GM12878 (cell line): ENCODE data around the gene NAA15. TPM values are rescaled to one million over a fixed set of nuclear protein-coding genes. Genes with fewer than 3 reads are reported as not detected.

Experiments
- ATAC-seq: fragments of 200-7000 bp; cut with Tn5 transposase; 3 replicates; pipeline ENCODE4 v1.9.1; 2020; ENCODE audit warnings: mild to moderate bottlenecking, moderate library complexity
- BruUV-seq: library from RNA; stranded (reverse); fragments of 400-500 nt; replicated peaks from 2 replicates; lab custom pipeline; 2021; lab: Mats Ljungman, UMichigan
- CTCF ChIA-PET: fragments of 300-600 bp; sonication (Branson Sonifier 250); formaldehyde crosslinking; extraction: SDS; loops from one replicate; lab custom pipeline; 2021; ENCODE audit warnings: inconsistent platforms; lab: Yijun Ruan, JAX
- POLR2A ChIA-PET: fragments of 350-600 bp; formaldehyde crosslinking; extraction: SDS; loops from one replicate; lab custom pipeline; 2021; ENCODE audit warnings: inconsistent platforms; lab: Charles Lee
- RAD21 ChIA-PET: fragments of 300-600 bp; sonication (Branson Sonifier 250); formaldehyde crosslinking; loops from one replicate; lab custom pipeline; 2023; ENCODE audit warnings: antibody characterized with exemption; ENCODE audit not compliant: unreplicated experiment; lab: Charles Lee
- SMC1A ChIA-PET: fragments of 300-600 bp; sonication (Branson Sonifier 250); formaldehyde crosslinking; loops from one replicate; lab custom pipeline; 2023; ENCODE audit not compliant: unreplicated experiment, uncharacterized antibody; lab: Charles Lee
- DNase-seq: peaks from one replicate; pipeline ENCODE4 v3.0.0-alpha.2; 2011; ENCODE audit warnings: low read depth, low spot score
- FAIRE-seq: peaks from 3 replicates; lab custom pipeline; 2011; peaks lifted over from hg19 to GRCh38; lab: Jason Lieb, UNC
- H2AFZ ChIP-seq: 2 replicates; pipeline ENCODE4 v1.6.0; 2011; ENCODE audit warnings: low read depth, low read length, control low read depth; ENCODE audit not compliant: control insufficient read depth
- H3K27ac ChIP-seq: 2 replicates; pipeline ENCODE4 v1.5.1; 2011; ENCODE audit warnings: control low read depth; ENCODE audit not compliant: control insufficient read depth, insufficient read depth
- H3K27me3 ChIP-seq, 2 experiments: replicated peaks in 1 of 2; 2 replicates each; pipeline versions ENCODE4 v1.6.0 to v1.6.1; 2011; ENCODE audit warnings: low read length in 1 of 2; ENCODE audit not compliant: control insufficient read depth in 2 of 2, insufficient read depth in 2 of 2
- H3K36me3 ChIP-seq, 2 experiments: 2 replicates each; pipeline ENCODE4 v1.5.1; 2011; ENCODE audit warnings: low read length in 1 of 2; ENCODE audit not compliant: control insufficient read depth in 2 of 2, insufficient read depth in 2 of 2
- H3K4me1 ChIP-seq: 2 replicates; pipeline ENCODE4 v1.6.1; 2011; ENCODE audit warnings: mild to moderate bottlenecking, low read length, moderate library complexity, mixed read lengths; ENCODE audit not compliant: control insufficient read depth, insufficient read depth
- H3K4me2 ChIP-seq: 2 replicates; pipeline ENCODE4 v1.6.0; 2011; ENCODE audit warnings: control low read depth; ENCODE audit not compliant: control insufficient read depth, insufficient read depth
- H3K4me3 ChIP-seq: fragments of 200-600 bp; sonication (generic); 2 replicates; pipeline ENCODE4 v1.5.1; 2016
- H3K79me2 ChIP-seq: 2 replicates; pipeline ENCODE4 v1.6.0; 2011; ENCODE audit warnings: low read length; ENCODE audit not compliant: control insufficient read depth, insufficient read depth
- H3K9ac ChIP-seq: 2 replicates; pipeline ENCODE4 v1.8.0; 2011; ENCODE audit warnings: low read length, control low read depth, mixed read lengths; ENCODE audit not compliant: control insufficient read depth, insufficient read depth
- H3K9me3 ChIP-seq: replicated peaks from 3 replicates; pipeline ENCODE4 v1.5.1; 2011; ENCODE audit warnings: mild to moderate bottlenecking, low read length; ENCODE audit not compliant: control insufficient read depth, insufficient read depth
- H4K20me1 ChIP-seq: 2 replicates; pipeline ENCODE4 v1.6.0; 2011; ENCODE audit not compliant: control insufficient read depth, insufficient read depth
- BCL3 ChIP-seq: IDR thresholded peaks from 2 replicates; pipeline ENCODE4 v1.6.1; 2011; ENCODE audit warnings: borderline replicate concordance, low read depth, mild to moderate bottlenecking, moderate library complexity, low read length; ENCODE audit not compliant: insufficient read depth, poor library complexity, severe bottlenecking
- BCLAF1 ChIP-seq: fragments of 450-650 bp; IDR thresholded peaks from 2 replicates; pipeline ENCODE4 v1.6.1; 2017; ENCODE audit warnings: antibody characterized with exemption, mild to moderate bottlenecking, moderate library complexity
- CBFB ChIP-seq: IDR thresholded peaks from 2 replicates; pipeline ENCODE4 v1.6.1; 2016; ENCODE audit warnings: antibody characterized with exemption, low read depth
- CREB1 ChIP-seq: IDR thresholded peaks from 2 replicates; pipeline ENCODE4 v1.6.1; 2012; ENCODE audit warnings: low read depth, mild to moderate bottlenecking, inconsistent platforms
- EP300 ChIP-seq, 2 experiments: fragments of 150-350 bp in 1 of 2; IDR thresholded peaks; 2 replicates each; pipeline ENCODE4 v1.6.1; 2011 to 2012; ENCODE audit warnings: low read depth in 2 of 2, low read length in 2 of 2, borderline replicate concordance in 1 of 2, improper control_type of control experiment in 1 of 2, inconsistent platforms in 1 of 2; ENCODE audit not compliant: control insufficient read depth in 1 of 2
- ETV6 ChIP-seq, 2 experiments: fragments of 450-650 bp in 1 of 2; IDR thresholded peaks in 1 of 2; conservative IDR thresholded peaks in 1 of 2; 2 replicates each; pipeline ENCODE4 v1.6.1; 2014; ENCODE audit warnings: antibody characterized with exemption in 1 of 2, borderline replicate concordance in 1 of 2, low read depth in 1 of 2, mild to moderate bottlenecking in 1 of 2, moderate library complexity in 1 of 2
- HCFC1 ChIP-seq: fragments of 150-350 bp; IDR thresholded peaks from 2 replicates; pipeline ENCODE4 v1.6.1; 2014; ENCODE audit warnings: low read length
- IKZF2 ChIP-seq, 2 experiments: fragments of 450-650 bp; IDR thresholded peaks; 2 replicates each; pipeline ENCODE4 v1.6.1; 2017; ENCODE audit warnings: mild to moderate bottlenecking in 2 of 2, moderate library complexity in 2 of 2
- MTA2 ChIP-seq: fragments of 450-650 bp; IDR thresholded peaks from 2 replicates; pipeline ENCODE4 v1.6.1; 2016; ENCODE audit warnings: low read depth, mild to moderate bottlenecking, moderate library complexity
- PAX8 ChIP-seq: fragments of 450-650 bp; IDR thresholded peaks from 2 replicates; pipeline ENCODE4 v1.6.1; 2017; ENCODE audit warnings: mild to moderate bottlenecking, moderate library complexity
- RAD21 ChIP-seq: IDR thresholded peaks from 2 replicates; pipeline ENCODE4 v1.6.1; 2011; ENCODE audit warnings: mild to moderate bottlenecking, low read depth, low read length, moderate library complexity; ENCODE audit not compliant: insufficient read depth
- RCOR1 ChIP-seq: conservative IDR thresholded peaks from 2 replicates; pipeline ENCODE4 v1.6.1; 2012; ENCODE audit warnings: low read depth, low read length, improper control_type of control experiment
- SIX5 ChIP-seq: IDR thresholded peaks from 2 replicates; pipeline ENCODE4 v1.6.1; 2011; ENCODE audit warnings: mild to moderate bottlenecking, low read depth, low read length, moderate library complexity; ENCODE audit not compliant: severe bottlenecking
- SMAD1 ChIP-seq: fragments of 450-650 bp; IDR thresholded peaks from 2 replicates; pipeline ENCODE4 v1.6.1; 2018; ENCODE audit warnings: mild to moderate bottlenecking, low read depth; ENCODE audit not compliant: partially characterized antibody
- SMAD5 ChIP-seq: IDR thresholded peaks from 2 replicates; pipeline ENCODE4 v1.6.1; 2016; ENCODE audit warnings: antibody characterized with exemption, low read depth
- ZNF207 ChIP-seq: fragments of 450-650 bp; IDR thresholded peaks from 2 replicates; pipeline ENCODE4 v1.6.1; 2014; ENCODE audit warnings: antibody characterized with exemption, mild to moderate bottlenecking, borderline replicate concordance
- ZNF24 ChIP-seq: fragments of 450-650 bp; IDR thresholded peaks from 2 replicates; pipeline ENCODE4 v1.6.1; 2017; ENCODE audit warnings: antibody characterized with exemption, mild to moderate bottlenecking
- in situ Hi-C: fragments of 300-500 bp; cut with MboI; formaldehyde crosslinking; loops from 9 replicates; pipeline ENCODE4 v1.14.3; 2018; ENCODE audit warnings: mixed read lengths
- intact Hi-C: fragments of 100-400 bp; cut with micrococcal nuclease; formaldehyde crosslinking; loops from one replicate; pipeline ENCODE4 v1.14.2; 2022; ENCODE audit not compliant: unreplicated experiment
- polyA plus RNA-seq, 11 experiments: library from polyadenylated mRNA; depleted of rRNA in 4 of 11; unstranded in 6 of 11; stranded (reverse) in 5 of 11; fragments of >200 nt; fragmentation: Nextera tagmentation in 4 of 11; fragmentation: Illumina TruSeq in 1 of 11; extraction: Ambion mirVana in 4 of 11; extraction: Trizol in 1 of 11; gene quantifications; 1 replicate in 1 of 11; 2 replicates in 10 of 11; pipeline versions ENCODE4 v1.2.1 to v1.2.3, GENCODE V29; 2011 to 2016; ENCODE audit warnings: inconsistent platforms in 2 of 11, missing spikeins in 2 of 11, low read depth in 1 of 11
- total RNA-seq, 4 experiments: library from RNA; depleted of rRNA in 3 of 4; stranded (reverse); fragments of >200 nt in 3 of 4; fragmentation: Illumina TruSeq in 1 of 4; extraction: Trizol in 1 of 4; gene quantifications; 2 replicates each; pipeline versions ENCODE4 v1.2.1 to v1.2.3, GENCODE V29; 2013 to 2021
- TF ChIP-seq, protein P1 (sequence below): IDR thresholded peaks from 2 replicates; pipeline ENCODE4 v1.6.1; 2011; ENCODE audit warnings: low read depth, low read length, improper control_type of control experiment, borderline replicate concordance

Gene NAA15
- total and polyA plus RNA-seq, 10 of the 15 experiments (the other 5 are each of a cell fraction or from before 2014, with no cell fraction given): 24.3 to 93.1 (median 51.9) TPM

DNA sequence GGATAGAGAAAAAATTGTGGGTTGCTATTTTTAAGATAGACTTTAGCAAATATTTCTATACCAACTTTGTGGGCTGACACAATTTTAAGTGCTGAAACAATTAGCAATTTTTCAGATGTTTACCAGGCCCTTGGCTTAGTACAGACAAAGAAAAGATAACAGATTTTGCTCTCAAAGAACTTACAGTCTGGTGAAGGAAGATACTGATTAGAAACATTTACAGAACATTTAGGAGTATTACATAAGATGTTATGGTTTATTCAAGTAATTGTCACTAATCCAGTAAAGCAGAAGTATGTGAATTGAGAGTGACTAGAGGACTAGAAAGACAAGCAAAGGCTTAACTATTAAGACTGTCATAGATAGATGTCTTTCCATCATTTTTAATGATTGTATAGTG, 36.3 kb downstream of the NAA15 start:
- ChIA-PET SMC1A (interaction anchor here (1.2 to 1.4 kb wide), 2 partner anchors 8 to 42 kb away, joined by 3 to 4 read pairs; no protein-coding TSS in a partner anchor), RAD21 (no interaction called here), POLR2A (no interaction called here), CTCF (interaction anchor here (0.9 kb wide), 1 partner anchor 23 kb away, joined by 3 read pairs; no protein-coding TSS in a partner anchor)
- in situ Hi-C loops: no loop called here
- no peak for TF ChIP-seq ETV6 (conservative IDR thresholded peaks at IDR 0.05 in 1 of 2, IDR thresholded peaks at IDR 0.05 in 1 of 2; ENCODE audit: borderline replicate concordance in 1 of 2, low read depth in 1 of 2)
- no peak for TF ChIP-seq ZNF207
- TF ChIP-seq HCFC1: no peak
- TF ChIP-seq, protein P1, sequence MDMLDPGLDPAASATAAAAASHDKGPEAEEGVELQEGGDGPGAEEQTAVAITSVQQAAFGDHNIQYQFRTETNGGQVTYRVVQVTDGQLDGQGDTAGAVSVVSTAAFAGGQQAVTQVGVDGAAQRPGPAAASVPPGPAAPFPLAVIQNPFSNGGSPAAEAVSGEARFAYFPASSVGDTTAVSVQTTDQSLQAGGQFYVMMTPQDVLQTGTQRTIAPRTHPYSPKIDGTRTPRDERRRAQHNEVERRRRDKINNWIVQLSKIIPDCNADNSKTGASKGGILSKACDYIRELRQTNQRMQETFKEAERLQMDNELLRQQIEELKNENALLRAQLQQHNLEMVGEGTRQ: no peak
- TF ChIP-seq EP300 (IDR thresholded peaks at IDR 0.05; ENCODE audit: borderline replicate concordance in 1 of 2, control insufficient read depth in 1 of 2, low read depth in 2 of 2, low read length in 2 of 2): no peak
- TF ChIP-seq PAX8: no peak
- no peak for TF ChIP-seq CREB1
- TF ChIP-seq IKZF2 (IDR thresholded peaks at IDR 0.05): no peak
- no peak for TF ChIP-seq RAD21
- TF ChIP-seq SIX5: no peak
- TF ChIP-seq CBFB: no peak
- no peak for TF ChIP-seq SMAD1
- no peak for TF ChIP-seq ZNF24
- no peak for TF ChIP-seq MTA2
- TF ChIP-seq RCOR1: no peak
- TF ChIP-seq BCL3: no peak
- no peak for TF ChIP-seq BCLAF1
- no peak for TF ChIP-seq SMAD5
- no TSS peak for BruUV-seq
- FAIRE-seq (no peak), ATAC-seq (no peak), DNase-seq (no peak)
- Histone ChIP-seq H3K36me3 (peaks cover 5 to 14% of the 10 kb centered on the region in 2 experiments), H3K4me2 (no peak overlapping the region), H3K9ac (no peak overlapping the region), H3K4me3 (no peak overlapping the region), H3K27me3 (no peaks in the 10 kb centered on the region), H2AFZ (no peak overlapping the region), H3K4me1 (peaks cover 3% of the 10 kb centered on the region; the same call in 1 of the 2 replicates), H3K79me2 (peaks cover 20% of the 10 kb centered on the region), H4K20me1 (no peaks in the 10 kb centered on the region), H3K9me3 (no peaks in the 10 kb centered on the region), H3K27ac (no peak overlapping the region)
- intact Hi-C loops: no loop called here
